Amygdala (tissue), 56 donors: ENCODE data around the gene CPED1.
"Not testable (repeated sequence)": the region's sequence is repeated elsewhere in the genome, so short reads cannot be mapped to it uniquely, and the experiment has no call there.

Source experiments
- DNase-seq, 56 donors: peaks; one replicate each; lab custom pipeline; 2025; lab: John Stamatoyannopoulos, UW

Gene CPED1

DNA sequence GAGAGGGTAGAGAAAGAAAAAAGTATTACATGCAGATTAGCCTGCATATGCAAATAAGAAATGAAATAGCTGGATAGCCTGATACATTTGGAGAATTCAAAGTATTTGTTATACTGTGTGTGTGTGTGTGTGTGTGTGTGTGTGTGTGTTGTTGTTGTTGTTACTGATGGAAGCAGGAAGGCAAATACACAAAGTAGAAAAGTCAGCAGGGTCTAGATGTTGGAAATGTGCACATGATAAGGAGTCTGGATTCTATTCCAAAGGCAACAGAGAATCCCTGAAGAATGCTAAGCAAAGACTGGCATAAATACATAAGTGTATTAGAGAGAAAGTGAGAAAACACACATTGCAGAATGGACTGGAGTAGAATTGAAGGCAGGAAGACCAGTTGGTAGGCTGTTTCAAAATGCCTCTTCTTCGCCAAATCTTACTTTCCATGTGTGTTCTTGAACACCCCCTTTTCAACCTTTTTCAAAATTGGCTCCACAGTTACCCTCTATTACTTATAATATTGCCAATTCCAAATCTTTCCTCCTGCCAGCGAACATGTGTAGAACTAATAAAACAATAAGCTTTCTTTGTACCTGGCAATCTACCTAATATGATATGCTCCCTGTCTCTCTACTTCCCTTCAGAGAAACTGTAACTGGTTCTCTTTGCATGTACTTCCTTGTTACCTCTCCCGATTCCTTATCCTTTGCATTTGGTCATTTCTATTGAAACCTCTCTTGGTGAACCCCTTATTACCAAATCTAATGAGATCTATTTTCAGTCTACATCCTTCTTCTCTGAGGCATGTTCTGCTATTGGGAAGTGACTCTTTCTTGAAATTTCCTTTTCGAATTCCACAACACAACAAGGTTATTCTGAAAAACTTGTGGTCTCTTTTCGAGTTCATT, 6.2 kb downstream of the CPED1 start:
- DNase-seq: no peak

- DNase-seq: no peak
Measured at GRCh38 chr7:120995654-120996053, 7.1 kb downstream of the CPED1 start.

DNA sequence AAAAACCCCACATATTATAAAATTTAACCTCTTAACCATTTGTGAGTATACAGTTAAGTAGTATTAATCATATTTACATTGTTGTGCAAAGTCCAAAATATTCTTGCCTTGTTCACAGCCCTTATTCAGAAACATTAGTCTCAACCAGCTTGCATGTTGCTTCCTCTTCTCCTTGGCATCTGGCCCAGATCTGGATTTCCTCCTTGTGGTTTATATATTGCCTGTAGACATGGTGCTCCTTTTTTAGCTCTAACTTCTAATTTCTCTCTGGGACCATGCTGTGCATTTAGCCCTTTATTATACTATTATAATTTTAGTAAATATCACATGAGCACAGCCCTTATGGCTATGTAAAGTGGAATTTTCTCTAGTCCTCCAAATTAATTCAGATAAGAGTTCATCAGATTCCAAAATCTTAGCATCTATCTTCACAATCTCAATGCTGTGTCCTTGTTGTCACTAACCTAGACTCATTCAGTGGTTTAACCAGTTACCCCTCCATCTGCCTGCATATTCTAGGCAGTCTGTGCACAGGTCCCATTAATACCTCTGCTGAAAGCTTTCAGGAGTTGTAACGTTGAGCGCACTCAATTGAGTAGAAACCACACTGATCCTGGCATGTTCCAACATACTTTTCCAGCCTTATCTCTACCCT, 7.9 kb downstream of the CPED1 start:
- peak in 21 of 56 donors; percentile 2 to 78 (median 25) for DNase-seq

DNA sequence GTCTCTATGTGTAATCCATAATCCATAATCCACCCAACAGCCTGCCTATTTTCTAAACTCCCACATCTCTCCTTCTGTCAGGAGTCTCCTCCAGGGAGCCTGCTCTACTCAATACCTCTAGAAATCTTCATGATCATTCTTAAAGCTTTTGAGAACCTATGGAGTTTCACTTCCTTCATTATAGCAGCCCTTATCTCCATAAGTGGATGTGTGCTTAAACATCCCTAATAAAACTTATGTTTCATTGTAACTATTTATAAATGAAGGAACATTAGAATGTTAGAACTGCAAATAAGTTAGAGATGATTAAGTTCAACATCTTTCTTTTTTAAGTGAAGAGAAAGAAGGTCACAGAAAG, 8.5 kb downstream of the CPED1 start:
- no peak for DNase-seq

GRCh38 chr7:120997882-120998474, 9.5 kb downstream of the CPED1 start:
- peak in 5 of 56 donors; percentile 4 to 32 (median 10) for DNase-seq

- DNase-seq: no peak
Measured at GRCh38 chr7:120998520-120998919, 10.0 kb downstream of the CPED1 start.

- DNase-seq: no peak
Measured at GRCh38 chr7:120998996-120999565, 10.6 kb downstream of the CPED1 start.

GRCh38 chr7:121000081-121000983, 11.8 kb downstream of the CPED1 start:
- no peak for DNase-seq

DNA sequence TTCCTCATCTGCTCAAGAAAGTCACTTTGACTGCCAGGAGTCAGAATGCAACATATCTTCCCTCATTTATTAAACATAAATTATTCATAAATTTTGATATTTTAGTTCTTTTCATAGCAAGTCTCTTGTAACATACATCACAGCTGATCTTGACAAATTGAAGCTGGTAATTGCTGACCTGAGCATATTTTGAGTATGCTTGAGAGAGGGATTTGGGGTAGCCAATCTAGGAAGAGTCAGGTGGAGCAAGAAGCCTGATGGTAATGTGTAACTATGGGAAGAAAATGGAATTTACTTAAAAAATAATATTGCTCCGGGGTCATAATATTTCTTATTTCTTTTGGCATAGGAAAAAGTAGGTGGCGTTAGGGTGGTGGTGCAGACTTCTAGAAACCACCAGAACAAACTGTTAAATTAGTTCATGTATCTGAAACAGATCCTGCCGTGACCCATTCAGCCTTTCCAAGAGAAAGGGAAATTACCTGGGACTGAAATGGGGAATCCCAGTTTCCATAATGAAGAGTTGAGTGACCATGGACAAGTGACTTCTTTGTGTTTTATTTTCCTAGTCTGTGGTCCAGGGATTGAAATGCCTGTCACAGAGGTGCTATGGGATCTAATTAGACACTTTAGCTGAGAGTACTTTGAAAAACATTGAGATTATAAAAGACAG, 12.9 kb downstream of the CPED1 start:
- no peak for DNase-seq

DNA sequence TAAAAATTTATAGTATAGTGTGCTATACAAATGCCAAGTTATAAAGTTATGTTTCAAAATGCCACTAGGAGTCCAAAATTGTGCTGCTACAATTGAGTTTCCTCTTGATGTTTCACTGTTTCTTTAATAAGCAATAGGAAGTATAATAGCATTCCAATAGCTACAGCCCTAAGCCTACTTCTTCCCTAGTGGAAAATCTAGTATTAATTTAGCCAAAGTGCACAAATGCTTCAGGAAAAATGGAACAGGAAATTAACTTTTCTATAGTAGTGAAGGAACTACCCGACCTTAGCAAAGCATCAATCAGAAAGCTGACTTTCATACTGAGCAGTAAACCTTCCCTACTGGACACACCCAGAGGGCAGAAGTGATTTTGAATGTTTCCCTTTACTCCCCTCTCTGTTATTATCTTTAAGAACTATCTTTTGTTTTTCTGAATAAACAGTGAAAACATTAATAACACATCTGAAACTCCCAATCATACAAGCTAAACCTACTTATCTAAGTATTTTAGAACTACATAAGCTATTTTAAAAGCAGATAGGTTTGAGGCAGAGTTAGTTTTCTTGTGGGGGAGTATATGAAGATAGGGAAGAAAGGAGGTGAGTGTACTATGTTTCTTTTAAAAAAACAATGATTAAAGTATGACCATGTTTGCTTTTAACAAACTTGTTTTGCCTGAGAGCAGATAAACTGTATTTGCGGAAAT, 13.7 kb downstream of the CPED1 start:
- DNase-seq: no peak

DNA sequence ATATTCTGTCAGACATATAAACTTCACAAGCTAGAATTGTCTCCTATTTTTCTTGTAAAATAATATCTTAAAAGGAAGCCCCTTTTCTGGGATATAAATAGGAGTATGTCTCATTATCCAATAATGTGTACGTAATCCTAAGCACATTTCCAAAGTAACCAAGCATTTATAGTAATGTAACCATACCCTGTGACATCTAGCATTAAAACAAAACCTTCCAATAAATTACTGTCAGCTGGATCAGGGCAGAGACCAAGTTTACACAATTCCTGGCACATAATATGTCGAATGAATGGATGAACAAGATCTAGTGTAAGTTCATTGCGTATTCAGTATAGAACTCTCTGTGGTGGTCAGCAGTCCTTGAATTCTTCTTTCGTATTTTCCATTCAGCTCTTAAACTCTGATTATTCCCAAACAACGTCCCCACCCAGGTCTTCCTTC, 14.3 kb downstream of the CPED1 start:
- DNase-seq: no peak

- no peak for DNase-seq
Measured at GRCh38 chr7:121003986-121004685, 15.6 kb downstream of the CPED1 start.

DNA sequence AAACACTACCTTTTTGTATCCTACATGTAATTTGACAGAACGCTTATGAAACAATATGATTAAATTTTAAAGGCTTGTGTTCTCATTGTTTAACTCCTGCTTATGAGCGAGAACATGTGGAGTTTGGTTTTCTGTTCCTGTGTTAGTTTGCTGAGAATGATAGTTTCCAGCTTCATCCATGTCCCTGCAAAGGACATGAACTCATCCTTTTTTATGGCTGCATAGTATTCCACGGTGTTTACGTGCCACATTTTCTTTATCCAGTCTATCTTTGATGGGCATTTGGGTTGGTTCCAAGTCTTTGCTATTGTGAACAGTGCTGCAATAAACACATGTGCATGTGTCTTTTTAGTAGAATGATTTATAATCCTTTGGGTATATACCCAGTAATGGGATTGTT, 16.5 kb downstream of the CPED1 start:
- DNase-seq: not testable (repeated sequence)

DNA sequence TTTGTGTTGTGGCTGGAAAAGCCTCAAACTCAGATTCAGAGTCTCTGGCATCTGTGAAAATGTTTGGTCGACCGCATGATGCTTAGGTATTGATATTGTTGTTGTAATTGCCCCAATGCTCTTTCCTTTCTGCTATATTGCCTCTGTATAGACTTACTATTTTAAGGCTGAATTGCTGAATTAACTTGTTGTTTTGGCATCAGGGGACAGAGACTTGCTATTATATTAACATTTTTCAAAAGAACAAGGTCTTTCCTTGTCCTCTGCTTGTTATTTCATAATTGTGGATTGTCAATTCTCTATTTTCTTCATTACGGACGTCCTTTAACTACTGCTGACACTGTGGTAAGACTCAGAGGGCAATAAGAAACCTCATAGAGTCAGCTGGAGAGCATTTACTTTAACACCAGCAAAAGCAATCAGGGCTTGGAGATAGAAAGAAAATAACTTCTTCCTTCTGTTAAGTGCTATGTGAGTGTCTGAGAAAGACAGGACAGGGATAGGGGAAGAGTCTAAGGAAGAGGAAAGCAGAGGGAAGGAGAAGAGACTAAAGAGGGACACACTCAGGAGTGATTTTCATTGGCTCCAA, 17.6 kb downstream of the CPED1 start:
- no peak for DNase-seq

- no peak for DNase-seq
Measured at GRCh38 chr7:121006711-121007315, 18.3 kb downstream of the CPED1 start.

GRCh38 chr7:121008816-121009215, 20.3 kb downstream of the CPED1 start:
- no peak for DNase-seq

GRCh38 chr7:121011401-121011800, 22.9 kb downstream of the CPED1 start:
- DNase-seq: no peak
